ENCODE data around the gene GPRC5D. TPM values are rescaled to one million over a fixed set of nuclear protein-coding genes. Genes with fewer than 3 reads are reported as not detected.

The GPRC5D gene
- not detected in 2 replicates for total RNA-seq

DNA sequence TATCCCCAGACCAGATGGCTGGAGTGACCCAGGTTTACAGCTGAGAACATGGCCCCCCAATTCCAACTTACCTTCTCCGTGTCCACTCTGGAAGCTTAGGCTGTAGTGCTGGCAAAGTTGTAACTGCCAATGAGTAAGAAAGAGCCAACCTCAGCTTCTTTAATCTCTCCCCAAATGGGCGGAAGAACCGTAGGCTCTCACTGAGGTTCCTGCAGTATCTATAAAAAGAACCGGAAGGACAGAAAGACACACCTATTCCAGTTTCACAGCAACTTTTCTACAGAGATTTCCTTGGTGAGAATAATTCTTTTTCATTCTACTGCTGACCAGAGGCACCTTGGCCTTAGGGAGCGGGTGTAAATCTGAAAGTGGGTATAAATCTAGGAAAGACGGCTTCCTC, at the start of gene GPRC5D:
TSS of gene GPRC5D (minus strand) at position 135 of the 400 bp plus-strand sequence. CDS start 1,786 bp downstream, outside the sequence.
- intact Hi-C loops (cut with micrococcal nuclease): no loop called here

DNA sequence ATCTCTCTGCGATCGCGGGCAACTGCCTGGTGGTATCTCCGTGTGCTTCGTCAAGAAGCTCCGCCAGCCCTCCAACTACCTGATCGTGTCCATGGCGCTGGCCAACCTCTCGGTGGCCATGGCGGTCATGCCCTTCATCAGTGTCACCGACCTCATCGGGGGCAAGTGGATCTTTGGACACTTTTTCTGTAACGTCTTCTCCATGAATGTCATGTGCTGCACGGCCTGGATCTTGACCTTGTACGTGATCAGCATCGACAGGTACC, 49.7 kb upstream of the GPRC5D start:
- intact Hi-C loops (cut with micrococcal nuclease): loop anchor here (1.0 to 5.0 kb wide), 5 partner anchors 85 to 1415 kb away; partner anchors contain the start of gene BORCS5

DNA sequence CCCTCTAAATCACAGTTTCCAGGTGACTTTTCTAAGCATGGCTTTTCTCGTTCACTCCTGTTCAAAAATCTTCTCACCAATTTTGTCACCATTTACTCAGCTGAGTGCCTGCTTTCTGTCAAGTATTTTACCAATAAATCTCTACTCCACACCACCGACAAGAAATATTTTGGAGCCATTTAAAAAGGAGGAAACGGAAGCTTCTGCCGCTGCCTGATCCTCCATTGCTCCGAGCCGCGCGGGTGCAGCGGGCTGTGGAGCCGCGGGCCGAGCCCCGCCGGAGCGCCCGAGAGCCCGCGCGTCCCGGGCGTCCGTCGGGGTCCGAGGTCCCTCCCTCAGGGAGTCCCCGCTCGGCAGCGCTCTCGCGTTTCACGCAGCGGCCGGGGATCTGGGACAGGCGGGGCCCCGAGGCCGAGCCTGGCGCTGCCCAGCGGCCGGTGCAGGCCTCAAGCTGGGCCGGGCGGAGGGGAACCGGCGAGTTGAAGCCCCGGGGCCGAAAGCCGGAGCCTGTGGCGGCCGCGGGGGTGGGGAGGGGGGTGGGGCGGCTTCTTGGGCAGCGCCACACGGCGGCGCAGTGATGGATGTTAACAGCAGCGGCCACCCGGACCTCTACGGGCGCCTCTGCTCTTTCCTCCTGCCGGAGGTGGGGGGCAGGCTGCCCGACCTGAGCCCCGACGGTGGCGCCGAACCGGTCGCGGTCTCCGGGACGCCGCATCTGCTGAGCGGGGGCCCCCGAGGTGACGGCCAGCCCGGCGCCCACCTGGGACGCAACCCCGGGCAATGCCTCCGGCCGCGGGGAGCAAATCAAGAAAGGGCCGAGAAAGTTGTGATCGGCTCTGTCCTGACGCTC, 49.2 kb upstream of the GPRC5D start:
- intact Hi-C loops (cut with micrococcal nuclease): loop anchor here (1.0 to 5.0 kb wide), 13 partner anchors 43 to 1830 kb away; partner anchors contain the start of genes BORCS5, DDX47, EMP1 and FAM234B

DNA sequence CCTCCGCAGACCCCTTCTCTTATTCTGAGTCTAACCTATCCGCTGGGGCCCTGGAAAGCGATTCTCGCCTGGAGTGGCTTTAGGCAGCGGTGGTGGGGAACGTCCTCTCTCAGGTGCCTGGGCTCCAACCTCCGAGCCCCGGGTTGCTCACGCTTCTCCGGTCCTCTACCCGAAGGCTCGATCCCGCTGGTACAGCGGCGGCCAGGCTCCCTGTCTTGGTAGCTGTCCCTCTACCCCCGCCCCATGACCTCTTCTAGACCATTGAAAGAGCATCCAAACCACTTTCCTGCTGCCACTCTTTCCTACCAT, 48.6 kb upstream of the GPRC5D start:
- intact Hi-C loops (cut with micrococcal nuclease): loop anchor here (1.0 to 5.0 kb wide), 12 partner anchors 44 to 1829 kb away; partner anchors contain the start of genes BORCS5, DDX47, EMP1 and FAM234B

DNA sequence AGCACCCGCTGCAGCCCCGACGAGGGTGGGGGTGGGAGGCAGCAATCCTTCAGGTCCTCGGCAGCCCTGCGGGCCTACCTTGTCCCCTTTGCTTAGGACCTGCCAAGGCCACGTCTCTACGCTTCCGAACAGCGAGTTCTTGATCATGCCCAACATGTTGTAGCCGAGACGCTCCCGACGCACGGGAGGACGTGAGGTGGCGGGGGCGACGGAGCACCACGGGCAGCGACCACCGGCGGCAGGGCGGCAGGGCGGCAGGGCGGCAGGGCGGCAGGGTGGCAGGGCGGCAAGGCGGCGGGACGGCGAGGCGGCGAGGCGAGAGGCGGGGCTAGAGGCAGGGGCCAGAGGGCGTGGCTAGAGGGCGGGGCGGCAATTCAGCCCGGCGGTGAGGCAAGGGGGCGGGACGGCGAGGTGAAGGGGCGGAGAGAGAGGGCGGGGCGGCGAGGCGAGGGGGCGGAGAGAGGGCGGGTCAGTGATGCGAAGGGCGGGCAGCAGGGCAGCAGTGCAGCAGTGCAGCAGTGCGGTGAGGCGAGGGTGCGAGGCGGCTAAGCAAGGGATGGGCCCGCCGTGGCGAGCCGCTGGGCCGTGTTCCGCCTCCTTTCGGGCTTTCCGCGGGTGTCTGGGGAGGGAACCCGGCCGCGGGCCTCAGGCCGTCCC, 48.1 kb upstream of the GPRC5D start, which contains the start of gene HEBP1:
TSS of gene HEBP1 (minus strand) at position 307 of the 657 bp plus-strand sequence. CDS start at position 156, 151 bp downstream.
- intact Hi-C loops (cut with micrococcal nuclease): loop anchor here (1.0 to 5.0 kb wide), 12 partner anchors 44 to 1829 kb away; partner anchors contain the start of genes BORCS5, DDX47, EMP1 and FAM234B

DNA sequence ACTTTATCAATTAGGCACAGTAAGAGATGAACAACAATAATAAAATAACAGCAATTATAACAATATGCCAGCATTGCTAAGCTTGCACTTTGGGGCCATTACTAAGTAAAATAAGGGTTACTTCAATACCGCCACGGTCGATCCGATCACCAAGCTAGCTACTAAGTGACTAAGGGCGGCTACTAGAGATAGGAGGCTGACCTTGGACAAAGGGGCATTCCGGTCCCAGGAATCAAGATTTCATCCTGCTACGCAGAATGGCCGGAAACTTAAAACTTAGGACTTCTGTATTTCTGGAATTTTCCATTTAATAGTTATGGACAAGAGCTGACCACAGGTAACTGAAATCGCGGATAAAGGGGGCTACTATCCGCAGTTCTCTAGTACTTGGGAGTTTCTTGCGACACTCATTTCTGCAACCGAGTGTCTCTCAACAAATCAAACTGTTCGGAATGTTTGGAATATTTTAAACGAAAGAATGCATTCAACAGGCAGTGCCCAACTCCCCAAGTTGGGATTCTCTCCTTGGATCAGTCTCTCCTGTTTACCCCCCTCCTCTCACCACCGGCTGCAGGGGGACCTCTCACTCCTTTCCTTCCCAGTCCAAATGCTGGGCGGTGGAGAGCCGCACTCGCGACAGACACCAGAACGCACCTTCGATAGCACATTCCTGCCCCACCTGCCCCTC, 47.4 kb upstream of the GPRC5D start:
- intact Hi-C loops (cut with micrococcal nuclease): no loop called here

DNA sequence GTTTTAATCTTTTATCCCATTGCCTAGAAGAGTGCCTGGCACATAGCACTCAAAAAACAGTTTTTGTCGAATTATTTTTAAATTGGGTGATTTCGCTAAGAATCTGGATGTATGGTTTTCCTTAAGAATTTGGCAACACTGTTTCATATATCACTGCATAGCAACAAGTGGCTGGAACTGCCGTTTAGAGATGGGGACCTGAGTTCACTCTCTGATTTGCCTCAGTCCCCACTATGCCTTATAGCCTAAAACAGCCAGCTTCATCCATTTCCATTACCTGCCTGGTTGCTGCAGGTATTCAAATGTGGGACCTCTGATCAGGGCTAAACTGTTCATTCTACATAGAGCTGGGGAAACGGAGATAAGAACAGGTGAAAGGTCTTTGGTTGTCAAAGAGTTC, 46.3 kb upstream of the GPRC5D start:
- intact Hi-C loops (cut with micrococcal nuclease): no loop called here

DNA sequence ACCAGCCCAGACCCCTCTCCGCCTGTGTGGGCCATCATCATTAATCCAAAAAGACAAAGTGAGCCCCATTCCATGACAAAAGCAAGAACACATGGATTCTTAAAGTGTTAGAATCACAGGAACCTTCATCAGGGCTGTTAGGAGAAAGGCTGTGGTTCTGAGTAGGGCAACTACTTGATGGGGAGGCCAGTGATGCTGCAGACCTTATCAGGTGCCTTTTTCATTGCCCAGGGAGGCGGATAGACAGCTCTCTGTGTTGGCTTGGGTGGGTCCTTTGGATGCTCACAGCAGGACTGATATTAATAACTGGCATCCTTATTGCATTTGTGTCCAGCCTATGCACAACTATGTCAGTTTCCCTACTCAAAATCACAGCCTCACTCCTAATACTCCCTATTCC, 45.8 kb upstream of the GPRC5D start:
- intact Hi-C loops (cut with micrococcal nuclease): no loop called here

DNA sequence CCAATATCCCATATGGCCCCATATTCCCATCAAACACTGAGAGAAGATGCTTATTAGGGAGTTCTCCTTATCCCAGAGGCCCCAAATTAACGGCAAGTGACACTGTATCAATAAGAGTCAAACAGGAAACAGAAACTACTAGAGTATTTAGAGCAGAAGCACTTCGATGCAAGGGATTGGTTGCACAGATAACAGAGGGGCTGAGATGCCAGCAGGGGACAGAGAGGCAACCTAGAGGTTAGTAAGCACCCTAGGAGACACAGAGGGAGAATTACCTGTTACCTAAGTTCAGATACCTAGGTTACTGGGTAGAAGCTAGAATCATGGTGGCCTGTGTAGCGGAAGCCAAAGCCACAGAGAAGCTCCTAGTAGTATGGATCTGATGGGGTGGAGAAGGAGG, 45.2 kb upstream of the GPRC5D start:
- intact Hi-C loops (cut with micrococcal nuclease): no loop called here

DNA sequence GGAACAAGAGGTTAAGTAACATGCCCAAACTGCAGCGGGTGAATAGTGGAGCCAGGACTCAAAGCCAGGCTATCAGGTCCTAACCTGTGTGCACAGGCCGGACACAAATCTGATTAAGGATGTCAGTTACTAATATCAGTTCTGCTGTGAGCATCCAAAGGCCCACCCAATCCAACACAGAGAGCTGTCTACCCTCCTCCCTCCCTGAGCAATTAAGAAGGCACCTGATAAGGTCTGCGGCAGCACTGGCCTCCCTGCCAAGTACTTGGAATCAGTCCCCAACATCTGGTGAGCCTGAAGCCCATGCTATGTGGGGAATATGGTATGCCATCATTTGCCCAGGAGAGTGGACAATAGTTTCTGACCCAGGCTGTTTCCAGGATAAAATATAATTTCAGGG, 44.2 kb upstream of the GPRC5D start:
- intact Hi-C loops (cut with micrococcal nuclease): no loop called here

DNA sequence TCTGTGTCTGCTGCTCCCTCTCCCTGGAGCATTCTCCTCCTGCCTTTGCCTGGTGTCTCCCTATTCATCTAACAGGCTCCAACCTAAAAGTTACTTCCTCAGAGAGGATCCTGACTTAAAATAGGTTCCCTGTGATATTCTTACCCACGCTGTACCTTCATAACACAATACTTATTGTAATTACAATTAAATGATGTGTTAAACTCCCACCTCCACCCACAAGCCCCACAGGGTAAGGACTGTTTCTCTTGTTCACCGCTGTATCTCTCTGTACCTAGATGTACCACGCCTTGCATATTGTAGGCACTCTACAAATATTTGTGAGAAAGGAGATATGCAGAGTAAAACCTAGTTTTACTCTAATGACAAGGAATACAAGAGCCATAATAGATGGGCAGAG, 43.1 kb upstream of the GPRC5D start:
- intact Hi-C loops (cut with micrococcal nuclease): no loop called here

DNA sequence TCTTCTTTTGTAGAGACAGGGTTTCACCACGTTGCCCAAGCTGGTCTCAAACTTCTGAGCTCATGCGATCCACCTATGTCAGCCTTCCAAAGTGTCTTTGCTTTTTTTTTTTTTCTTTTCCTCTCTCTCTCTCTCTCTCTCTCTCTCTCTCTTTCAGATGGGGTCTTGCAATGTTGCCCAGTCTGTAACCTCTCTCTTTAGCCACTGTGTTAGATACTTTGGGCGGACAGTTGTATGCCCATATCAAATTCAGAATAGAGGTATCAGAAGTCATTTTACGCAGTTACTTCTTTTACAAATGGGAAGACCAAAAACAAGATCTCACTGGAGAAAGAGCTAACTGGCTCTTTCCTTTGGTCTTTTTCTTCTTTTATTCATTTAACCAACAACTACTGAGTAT, 41.4 kb upstream of the GPRC5D start:
- intact Hi-C loops (cut with micrococcal nuclease): no loop called here

DNA sequence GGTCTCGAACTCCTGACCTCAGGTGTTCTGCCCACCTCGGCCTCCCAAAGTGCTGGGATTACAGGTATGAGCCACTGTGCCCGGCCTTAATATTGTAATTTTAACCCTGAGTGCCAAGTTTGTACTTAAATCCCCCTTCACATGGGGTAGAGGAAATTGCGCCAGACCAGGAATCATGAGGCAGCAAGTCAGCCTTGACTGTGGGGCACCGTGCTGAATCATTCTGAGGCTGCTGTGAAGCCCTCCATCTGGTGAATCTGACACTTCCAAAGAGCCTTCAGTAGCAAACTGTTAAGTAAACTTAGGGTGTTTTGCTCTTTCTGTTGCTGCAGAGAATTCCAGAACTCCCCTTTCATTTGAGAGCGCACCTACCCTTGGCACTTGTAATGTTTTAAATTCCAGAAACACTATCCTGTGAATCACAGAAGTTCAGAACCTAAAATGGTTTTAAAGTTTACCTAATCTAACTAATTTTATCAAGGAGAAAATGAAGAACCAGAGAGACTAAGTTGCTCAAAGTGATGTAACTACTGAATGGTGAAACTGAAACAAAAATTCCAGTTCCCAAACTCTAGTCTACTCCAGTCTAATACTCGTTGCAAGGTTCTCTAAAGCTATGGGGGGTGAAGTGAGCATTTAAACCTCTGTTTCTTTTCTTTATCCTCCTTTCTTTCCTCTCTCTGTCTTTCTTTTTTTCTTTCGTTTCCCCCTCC, 40.6 kb upstream of the GPRC5D start:
- intact Hi-C loops (cut with micrococcal nuclease): no loop called here

DNA sequence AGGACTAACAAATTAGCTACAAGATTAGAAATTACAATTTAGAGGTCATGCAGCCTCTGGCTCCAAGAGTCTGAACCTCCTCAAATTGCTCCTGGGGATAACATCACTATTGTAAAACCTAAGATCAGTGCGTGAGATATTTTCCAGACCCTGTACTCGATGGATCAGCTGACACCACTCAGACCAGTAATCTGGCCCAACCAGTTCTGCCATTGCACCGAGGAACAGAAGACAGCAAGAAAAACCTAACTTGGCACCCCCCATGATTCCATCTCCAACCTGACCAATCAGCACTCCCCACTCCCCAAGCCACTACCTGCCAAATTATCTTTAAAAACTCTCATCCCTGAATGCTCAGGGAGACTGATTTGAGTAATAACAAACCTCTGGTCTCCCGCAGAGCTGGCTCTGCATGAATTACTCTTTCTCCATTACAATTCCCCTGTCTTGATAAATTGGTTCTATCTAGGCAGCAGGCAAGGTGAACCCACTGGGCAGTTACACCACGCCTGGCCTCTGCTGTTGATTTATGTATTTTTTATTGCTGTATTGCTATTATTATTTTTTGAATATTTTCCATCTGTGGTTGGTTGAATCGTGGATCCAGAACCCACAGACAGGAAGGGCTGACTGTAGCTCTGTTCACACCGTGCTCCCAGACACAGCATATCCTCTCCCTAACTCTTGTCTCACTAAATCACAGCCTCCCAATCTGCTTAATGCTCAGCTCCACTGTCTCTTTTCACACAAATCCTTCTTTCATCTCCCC, 38.9 kb upstream of the GPRC5D start:
- intact Hi-C loops (cut with micrococcal nuclease): no loop called here

DNA sequence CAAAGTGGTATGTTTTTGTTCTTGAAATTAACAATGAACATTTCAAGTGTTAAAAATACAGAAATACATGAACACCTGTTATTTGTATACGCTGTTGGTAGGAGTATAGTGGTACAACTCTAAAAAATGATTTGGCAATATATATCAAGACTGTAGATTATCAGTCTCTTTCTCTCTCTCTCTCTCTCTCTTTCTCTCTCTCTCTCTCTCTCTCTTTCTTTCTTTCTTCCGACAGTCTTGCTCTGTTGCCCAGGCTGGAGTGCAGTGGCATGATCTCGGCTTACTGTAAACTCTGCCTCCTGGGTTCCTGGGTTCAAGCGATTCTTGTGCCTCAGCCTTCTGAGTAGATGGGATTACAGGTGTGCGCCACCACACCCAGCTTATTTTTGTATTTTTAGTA, 35.5 kb upstream of the GPRC5D start:
- intact Hi-C loops (cut with micrococcal nuclease): no loop called here

DNA sequence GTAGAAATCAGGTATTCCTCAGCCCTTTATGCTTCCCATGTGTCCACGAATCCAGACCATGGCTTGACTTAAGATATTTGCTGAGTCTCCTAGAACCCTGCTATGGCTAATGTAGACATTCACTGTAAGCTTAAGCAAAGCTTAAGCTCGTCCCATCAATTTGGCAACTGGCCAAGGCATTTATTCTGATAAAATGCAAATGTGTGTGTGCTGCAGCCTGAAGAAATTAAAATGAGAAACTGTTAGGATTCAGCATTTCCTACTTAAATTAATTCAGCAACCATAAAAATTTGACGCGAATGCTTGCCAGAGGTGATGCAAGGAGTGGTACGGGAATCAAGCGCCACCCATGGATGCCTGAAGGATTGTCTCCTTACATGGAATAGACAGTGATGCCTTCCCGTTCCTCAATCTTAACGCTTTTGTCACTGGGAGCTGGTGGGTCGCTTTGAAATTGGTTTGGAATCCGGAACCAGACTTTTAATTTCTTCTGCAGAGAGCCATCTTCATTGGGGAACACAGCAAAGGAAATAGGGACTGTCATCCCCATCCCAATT, 34.9 kb upstream of the GPRC5D start:
- intact Hi-C loops (cut with micrococcal nuclease): no loop called here

DNA sequence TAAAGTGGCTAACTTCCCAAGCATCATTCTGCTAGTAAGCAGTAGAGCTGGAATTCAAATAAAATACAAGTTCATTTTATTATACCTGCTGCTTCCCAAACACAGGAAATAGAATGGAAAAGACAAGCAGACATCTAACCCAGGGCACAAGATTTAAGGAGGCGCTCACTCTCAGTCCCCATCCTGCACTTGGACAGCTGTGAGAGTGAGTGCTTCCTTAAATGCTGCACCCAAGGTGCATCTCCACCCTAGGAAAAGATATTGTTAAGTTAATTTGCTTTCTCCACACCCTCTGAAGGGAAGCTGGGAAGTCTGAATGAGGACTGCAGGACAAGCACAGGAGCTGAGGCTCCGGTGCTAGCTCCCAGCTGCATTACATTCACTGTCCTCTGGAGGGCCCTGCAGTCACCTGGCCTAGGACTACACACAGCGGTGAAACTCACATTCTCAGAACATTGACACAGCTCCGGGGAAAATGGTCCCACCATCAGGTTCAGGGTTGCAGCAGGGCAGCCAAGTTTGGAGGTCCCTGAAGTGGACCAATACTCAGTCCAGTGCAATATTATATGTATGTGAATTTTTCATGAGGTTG, 33.9 kb upstream of the GPRC5D start:
- intact Hi-C loops (cut with micrococcal nuclease): no loop called here

DNA sequence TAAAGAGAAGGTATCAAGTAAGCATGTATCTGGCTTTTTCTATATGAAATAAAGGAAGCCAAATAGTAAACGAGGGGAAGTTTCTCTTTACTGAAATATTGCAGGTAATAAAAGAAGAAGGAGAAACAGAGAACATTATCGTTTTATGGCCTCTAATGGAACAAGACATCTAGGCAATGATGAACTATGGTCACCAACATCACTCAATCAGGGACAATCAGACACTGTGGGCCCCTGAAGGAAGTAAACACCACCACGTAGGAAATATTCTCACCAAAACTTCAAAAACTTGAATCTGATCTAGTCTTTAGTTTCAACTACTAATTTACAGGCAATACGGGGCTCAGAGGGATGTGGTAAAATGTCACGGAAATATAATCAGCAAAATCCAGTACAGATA, 32.2 kb upstream of the GPRC5D start:
- intact Hi-C loops (cut with micrococcal nuclease): loop anchor here (5.0 kb wide), 1 partner anchor 228 kb away; no protein-coding TSS in a partner anchor

DNA sequence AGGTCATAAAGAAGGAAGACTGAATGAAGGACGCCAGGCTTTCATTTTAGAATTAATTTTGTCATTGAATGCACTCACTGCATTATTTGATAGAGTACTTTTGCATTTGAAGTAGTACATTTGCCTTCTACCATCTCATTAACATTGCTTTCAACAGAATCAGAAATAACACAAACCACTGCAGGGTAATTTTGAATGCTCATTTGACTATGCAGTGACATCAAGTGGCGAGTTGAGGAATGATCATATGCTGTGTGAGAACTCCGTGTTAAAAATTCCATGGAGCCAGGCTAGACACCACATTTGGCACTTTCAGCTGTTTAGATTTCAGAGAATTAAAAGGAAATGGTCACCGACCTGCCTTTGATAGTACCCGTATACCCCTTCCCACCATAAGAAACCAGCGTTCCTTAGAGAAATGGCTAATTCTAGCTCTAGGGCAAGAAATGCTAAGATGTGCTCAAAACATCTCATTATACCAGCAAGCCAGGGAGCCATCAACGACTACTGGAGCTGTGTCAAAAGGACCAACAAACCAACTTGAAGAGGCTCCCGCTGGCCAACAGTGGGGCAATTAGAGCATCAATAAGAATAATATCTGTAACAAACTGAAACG, 31.6 kb upstream of the GPRC5D start:
- intact Hi-C loops (cut with micrococcal nuclease): loop anchor here (1.0 to 5.0 kb wide), 4 partner anchors 67 to 229 kb away; no protein-coding TSS in a partner anchor
